GM21717 (cell line): ENCODE results near the gene CPE.

Experiments used
- ATAC-seq: cut with Tn5 transposase; IDR thresholded peaks from one replicate; pipeline ENCODE4 v1.9.1; 2021; ENCODE audit warnings: mild to moderate bottlenecking, moderate library complexity; ENCODE audit not compliant: unreplicated experiment

The CPE gene

DNA sequence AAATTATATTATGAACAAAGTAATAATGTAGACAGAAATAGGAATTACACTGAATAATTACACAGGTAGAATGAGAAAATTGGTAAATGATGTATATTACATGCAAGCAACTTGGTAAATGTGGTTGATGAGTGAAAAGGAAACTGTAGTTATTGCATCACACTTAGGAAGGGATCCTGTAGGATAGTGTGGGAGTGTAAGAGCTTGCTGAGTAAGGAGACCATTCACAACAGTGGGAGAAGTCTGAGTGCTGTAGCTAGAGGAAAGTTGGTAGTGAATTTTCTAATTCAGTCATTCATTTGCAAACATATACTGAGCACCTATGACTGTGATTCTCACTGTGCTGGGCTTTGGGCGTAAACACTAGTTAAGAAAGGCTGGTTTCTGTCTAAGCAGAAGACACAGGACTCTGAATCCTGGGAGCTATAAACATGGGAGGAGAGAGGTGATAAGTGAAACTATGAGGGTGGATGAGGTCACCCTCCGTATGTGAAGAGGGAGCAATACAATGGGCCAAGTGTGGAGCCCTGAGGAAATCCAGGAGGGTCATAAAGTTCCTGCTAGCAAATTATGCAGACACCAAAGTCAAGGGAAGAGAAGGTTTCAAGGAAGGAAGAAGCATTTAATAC, 14.2 kb upstream of the CPE start:
- ATAC-seq = no peak

DNA sequence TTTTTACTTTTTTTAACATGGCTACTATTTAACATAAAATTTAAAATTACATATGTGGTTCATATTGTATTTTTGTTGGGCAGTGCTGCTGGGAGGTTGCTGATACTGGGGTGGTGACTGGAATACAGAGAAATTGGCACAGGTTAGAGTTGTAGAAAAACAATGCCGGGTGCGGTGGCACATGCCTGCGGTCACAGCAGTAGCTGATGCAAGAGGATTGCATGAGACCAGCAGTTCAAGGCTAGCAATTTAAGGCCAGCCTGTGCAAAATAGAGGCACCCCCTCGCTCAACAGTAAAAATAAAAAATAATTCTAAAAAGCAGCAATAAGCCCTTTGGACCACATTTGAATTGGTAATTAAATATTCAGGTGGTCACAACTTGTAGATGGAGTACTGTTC, 11.8 kb upstream of the CPE start:
- ATAC-seq = no peak

DNA sequence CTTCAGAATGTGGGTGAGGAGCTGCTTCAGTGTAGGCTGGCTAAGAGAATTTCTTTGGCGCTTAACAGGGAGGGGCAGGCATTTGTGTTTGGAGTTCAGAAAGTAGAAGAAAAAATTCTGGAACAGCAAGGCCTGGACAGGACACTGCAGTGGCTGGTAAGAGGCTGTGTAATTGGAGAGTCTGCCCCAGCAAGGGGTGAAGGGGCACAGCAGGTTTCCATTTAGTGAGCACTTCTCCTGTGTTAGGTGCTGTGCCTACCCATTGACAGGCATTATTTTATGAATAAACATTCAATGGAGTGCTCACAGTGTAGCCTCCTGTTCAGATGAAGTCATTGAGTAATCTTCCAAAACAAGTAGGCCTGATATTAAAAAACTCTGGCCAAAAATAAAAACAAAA, 10.7 kb upstream of the CPE start:
- ATAC-seq = no peak

DNA sequence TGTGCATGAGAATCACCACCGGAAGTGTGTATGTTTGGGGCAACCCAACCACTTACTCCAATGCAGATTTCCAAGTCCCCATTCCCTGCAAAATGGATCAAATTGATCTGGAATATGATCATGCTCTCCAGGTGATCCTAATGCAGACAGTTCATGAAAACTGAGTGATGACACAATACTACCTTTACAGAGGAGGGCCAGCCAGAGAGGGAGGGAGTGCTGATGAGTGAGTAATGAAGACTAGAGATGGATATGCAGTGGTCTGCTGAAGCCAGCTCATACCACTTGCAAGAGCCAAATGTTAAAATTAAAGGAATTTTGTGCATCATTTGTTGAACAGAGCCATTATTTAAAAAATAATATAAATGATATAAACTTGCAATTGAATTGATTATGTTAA, 10.2 kb upstream of the CPE start:
- ATAC-seq = no peak

DNA sequence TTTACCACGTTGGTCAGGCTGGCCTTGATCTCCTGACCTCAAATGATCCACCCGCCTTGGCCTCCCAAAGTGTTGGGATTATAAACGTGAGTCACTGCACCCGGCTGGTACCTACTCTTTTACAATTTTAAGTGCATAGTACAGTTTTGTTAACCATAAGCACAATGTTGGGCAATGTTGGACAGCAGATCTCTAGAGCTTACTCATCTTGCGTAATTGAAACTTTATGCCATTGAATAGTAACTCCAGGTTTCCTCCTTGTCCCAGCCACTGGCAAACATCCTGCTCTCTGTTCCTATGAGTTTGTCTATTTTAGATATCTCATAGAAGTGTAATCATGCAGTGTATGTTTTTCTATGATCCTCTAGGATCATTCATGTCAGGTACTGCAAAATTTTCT, 9.3 kb upstream of the CPE start:
- no peak for ATAC-seq

DNA sequence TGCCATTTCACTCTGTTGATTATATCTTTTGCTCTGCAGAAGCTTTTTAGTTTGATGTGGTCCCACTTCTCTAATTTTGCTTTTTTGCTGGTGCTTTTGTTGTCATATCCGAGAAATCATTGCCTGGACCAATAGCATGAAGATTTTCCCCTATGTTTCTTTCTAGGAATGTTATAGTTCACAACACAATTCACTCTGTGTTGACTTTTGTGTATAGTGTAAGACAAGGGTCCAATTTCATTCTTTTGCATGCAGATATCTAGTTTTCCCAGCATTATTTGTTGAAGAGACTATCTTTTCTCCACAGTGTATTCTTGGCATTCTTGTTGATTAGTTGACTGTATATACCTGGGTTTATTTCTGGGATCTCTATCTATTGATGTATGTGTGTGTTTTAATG, 8.3 kb upstream of the CPE start:
- no peak for ATAC-seq

DNA sequence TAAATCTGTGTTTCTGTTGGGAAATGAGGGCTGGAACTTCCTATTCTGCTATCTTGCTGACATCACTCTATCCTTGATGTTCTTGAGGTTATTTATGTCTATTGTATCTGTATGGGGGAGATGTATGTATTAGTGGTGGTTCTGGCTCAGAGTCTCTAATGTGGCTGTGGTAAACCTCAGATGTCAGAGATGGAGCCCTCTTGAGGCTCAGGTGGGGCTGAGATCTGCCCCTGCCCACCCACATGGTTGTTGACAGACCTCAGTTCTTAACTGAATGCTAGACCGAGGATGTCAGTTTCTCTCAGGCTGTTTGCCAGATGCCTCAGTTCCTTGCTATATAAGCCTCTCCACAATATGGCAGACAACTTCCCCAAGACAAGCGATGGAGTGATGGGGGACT, 3.3 kb upstream of the CPE start:
- ATAC-seq = no peak

DNA sequence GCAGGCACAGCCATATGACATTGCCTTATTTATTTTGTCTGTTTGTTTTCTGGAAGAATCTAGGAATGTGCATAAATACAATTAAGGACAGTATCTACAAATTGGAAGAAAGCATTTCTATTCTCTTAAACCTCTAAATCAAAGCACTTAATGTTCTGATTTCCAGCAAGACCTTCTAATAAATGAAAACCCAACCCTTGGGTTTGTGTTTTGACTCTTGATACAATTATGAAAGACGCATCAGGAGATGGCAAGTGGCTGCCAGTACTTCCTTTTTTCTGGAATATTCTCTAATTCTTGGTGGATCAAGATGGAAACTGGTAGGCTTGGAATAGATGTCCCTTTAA, 437 bp upstream of the CPE start:
- no peak for ATAC-seq

DNA sequence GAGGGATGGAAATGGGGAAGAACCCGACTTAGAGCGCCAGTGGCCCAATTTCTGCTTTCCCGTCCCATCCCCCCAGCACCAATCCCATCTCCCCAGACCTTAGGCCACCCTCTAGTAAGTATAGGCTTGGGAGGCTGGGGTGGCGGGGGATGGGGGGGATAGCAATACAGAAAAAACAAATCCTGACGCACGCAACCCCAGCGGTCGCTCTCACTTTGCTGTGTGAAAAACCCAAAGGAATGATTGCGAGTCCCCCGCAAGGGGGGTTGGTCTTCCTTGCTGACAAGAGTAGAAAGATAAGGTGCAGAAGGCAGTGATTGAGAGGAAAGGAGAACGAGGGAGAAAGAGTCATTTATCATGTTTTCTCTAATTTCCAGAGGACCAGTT, 863 bp downstream of the CPE start:
- ATAC-seq = no peak

DNA sequence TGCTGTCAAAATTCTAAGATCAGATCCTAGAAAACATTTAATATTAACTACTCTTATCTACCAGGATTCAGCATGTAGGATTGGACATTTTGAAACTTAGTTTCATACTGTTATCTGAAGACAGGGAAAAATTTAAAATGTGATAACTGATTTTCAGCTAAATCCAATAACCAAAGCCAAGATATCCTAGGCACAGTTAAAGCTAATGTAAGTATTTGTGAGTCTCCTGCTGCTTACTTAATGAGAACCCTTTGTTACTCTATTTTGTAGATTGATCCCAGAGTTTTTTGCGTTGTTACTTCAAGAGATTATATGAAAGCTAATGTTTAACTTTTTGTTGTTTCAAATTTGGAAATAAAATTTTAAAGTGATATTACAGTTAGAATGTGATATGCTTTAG, 2.0 kb downstream of the CPE start:
- ATAC-seq = no peak

DNA sequence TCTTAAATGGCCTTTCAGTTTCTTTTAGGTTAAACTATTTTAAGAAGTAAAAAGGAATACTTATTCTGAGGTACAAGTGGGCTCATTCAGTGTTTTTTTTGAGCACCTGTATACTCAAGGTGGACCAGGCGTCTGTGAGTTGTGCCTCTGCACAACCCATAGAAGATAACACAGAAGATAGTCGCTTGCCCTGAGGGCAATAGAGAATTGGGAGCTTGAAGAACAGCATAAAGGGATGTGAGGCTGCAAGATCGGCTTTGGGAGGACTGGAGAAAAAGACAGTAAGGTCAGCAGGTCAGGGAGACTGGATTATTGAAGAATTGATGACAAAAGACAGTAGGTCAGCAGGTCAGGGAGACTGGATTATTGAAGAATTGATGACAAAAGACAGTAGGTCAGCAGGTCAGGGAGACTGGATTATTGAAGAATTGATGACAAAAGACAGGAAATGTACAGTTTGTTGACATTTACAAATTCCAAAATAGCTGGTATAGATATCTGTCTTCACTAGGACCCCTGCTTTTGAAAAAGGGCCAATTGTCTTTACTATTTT, 3.1 kb downstream of the CPE start:
- ATAC-seq = no peak

DNA sequence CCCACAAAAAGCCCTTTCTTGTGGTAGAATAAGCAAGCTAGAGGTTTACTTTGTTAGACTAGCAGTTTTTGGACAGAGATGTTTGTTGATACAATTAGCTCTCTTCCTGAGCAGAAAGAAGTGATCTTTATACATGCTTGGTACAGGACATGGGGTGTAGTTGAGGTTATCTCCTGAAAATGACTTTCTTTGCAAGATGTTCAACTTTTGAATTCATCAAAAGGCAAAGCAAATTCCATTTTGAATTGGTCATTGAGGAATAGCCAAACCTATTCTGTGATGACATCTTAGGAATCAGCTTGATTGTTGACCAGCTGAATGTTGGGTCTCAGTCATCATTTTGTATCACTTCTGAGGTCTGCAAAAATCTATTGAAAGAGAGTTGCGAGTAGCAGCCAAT, 3.8 kb downstream of the CPE start:
- ATAC-seq = no peak

DNA sequence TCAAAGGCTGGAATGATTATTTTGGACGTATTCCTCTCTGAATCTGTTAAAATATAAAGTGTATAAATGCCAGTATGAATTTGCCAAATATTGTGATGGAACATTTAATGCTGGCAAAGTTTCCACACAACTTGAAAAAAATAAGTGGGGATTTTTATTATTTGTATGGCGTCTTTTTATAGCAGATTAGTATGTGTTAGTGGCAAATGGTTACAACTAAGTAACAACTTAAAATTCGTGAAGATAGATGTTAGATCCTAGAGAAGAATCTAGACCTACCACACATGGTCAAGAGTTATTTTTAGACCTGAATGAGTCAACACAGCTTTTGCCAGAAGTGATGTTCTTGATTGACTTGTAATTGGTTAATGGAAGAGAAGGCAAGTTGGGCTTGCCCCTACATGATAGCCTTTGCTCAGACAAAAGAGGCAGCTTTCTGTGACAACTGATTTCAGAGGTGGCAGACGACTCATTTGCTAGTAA, 4.8 kb downstream of the CPE start:
- no peak for ATAC-seq

DNA sequence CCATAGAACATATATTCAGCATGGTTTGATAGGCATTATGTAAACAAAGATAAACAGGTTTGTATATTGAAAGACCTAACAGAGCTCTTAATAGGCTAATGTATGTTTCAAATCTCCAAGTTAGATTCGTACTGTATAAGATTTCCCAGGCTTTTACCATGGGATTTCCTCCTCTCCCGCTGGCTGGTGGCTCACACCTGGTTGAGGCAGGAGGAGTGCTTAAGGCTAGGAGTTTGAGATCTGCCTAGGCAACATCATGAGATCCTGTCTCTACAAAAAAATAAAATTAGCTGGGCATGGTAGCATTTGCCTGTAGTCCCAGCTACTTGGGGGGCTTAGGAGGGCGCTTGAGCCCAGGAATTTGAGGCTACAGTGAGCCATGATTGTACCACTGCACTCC, 5.4 kb downstream of the CPE start:
- no peak for ATAC-seq

DNA sequence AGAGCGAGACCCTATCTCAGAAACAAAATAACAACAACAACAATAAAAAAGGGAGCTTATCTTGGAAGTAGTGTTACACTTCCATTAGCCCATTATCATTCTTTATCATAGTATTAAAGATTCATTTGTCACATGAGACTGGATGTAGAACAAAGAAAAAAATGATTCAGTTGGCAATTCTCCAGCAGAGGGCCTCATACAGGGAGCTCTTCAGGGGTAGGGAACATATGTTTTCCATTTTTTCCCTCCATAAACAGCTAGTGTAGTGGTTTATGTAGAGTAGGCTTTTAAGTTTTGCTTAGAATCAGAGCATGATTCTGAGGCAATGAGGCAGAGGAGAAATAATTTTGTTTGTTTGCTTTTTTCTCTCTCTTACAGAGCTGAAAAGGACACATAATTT, 5.8 kb downstream of the CPE start:
- no peak for ATAC-seq

DNA sequence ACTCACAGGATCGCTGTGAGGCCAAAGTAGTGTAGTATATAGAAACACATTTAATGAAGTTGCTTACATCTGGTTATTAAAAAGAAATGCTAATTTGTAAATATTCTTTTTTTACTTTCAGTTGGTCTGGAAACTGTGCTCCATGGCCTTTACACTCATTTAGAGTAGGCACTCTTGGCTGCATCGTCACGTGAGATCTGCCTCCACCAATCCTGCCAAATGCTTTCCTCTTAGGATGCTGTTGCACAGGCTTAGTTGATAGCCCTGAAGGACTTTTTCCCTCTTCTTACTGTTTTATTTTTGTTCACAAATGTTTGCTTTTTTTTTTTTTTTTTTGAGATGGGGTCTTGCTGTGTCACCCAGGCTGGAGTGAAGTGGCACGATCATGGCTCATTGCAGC, 6.3 kb downstream of the CPE start:
- no peak for ATAC-seq

DNA sequence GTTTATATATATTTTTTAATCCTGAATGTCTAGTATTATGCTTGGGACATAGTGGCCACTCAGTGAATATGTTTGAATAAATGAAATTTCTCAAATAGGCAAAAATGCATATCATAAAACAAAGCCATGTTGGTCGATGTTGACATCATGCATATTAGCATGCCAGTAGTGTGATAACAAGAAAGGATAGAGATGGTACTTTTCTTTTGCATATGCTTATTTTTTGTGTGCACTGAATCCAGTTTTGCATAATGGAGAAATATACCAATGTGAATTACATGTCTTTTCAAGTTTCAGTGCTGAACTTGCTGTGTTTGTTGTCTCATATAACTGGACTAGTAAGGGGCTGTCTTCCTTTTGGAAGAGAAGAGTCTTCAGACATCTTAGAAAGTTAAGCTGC, 7.5 kb downstream of the CPE start:
- ATAC-seq = no peak

DNA sequence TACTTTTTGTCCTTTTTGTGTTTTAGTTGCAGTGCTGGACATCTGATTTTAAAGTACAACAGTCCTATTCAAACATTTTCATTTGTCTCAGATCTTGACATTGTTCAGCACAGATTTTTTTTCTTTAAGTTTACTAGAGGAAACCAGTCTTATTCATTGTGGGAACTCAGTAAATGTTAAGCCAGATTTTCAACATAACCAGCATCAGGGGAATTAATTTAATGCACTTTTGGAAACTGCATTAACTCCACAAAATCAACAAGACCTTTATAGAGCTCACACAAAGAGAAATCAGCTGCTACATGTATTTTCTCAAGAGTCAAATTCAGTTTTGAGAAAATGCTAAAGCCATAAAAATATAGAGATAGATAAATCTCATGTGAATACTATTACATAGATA, 9.9 kb downstream of the CPE start:
- ATAC-seq = no peak

DNA sequence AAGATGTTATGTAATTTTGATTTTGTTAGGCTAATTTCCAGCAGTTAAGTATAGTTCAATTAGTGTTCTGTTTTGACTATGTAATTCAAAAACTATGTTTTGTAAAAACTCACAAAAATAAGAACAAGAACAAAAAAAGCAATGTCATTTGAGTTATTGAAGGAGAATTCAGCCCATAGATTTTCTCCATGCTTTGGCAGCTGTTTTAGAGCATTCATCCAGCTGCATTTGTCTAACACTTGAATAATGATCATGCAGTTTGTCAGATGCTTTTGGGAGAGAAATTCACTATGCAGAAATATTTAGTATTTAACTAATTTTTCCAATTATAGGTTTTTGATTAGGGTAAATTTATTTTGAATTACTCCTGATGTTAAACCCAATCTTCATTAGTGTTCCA, 14.2 kb downstream of the CPE start:
- ATAC-seq = no peak

DNA sequence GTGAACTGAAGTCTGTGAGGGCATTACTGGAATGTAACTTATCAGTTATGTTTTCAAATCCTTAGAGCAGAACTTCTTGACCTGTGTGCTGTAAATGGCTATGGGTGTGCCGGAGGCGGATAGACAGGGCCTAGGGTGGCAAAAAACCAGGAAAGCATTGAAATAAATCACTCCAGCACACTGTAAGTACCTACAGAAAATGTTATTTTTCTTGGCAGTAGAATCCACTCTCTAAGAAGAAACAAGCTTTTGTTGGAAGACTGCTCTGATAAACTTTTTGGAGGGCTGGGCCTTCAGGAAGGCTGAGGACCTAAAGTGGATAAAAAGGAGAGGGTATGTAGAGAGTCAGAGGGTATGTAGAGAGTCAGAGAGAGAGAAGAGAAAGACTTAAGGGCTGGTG, 14.9 kb downstream of the CPE start:
- ATAC-seq = no peak

DNA sequence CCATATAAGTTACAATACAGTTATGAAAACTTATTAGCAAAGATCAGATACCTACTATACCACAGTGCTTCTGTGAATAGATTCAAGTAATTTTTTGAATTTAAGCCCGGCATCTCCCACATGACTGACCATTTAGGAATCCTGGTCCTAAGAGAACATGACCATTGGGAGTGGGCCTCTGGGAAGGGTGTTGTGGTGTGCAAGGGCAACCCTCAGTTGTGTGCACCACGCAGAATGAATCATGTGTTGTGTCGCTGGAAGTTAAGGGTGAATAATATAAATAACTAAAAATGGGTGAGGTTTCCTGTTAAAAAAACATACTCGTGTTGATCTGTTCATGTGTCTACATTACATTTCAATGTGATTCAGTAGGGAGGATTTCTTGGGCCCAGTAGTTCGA, 15.5 kb downstream of the CPE start:
- ATAC-seq = no peak

DNA sequence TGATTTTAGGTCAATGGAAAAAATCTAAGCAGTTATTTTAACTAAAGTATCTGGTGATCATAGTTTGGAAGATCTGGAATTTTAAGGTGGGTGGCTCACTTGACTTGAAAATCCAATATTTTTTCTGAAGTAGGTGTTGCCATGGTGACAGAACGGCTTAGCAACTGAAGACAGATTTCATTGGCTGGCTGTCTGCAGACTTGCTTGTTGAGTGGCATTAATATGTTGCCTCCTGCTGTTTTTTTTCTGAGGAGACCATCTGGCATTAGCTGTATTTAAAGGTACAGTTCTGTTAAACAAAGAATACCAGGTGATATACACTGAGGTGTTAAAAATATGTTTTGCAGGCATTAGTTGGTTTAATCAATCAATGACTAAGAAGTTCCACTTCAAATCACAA, 19.8 kb downstream of the CPE start:
- ATAC-seq = peak; percentile 61

DNA sequence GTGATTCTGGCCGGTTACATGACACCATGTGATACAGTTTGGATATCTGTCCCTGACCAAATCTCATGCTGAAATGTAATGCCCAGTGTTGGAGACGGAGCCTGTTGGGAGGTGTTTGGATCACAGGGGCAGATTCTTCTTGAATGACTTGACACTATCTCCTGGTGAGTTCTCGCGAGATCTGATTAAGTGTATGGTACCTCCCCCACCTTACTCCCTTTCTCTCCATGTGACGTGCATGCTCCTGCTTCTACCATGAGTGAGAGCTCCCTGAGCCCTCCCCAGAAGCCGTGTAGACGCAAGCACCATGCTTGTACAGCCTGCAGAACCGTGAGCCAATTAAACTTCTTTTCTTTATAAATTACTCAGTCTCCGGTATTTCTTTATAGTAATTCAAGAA, 23.6 kb downstream of the CPE start:
- no peak for ATAC-seq
